ELR (cell line): Measurements from ENCODE around the gene NAT10.
A peak's percentile ranks its signal among the peaks of the same experiment; 100 is the strongest.

Experiments used
- DNase-seq: peaks from one replicate; pipeline ENCODE4 v3.0.0-alpha.2; 2015; ENCODE audit warnings: low read depth

The NAT10 gene

DNA sequence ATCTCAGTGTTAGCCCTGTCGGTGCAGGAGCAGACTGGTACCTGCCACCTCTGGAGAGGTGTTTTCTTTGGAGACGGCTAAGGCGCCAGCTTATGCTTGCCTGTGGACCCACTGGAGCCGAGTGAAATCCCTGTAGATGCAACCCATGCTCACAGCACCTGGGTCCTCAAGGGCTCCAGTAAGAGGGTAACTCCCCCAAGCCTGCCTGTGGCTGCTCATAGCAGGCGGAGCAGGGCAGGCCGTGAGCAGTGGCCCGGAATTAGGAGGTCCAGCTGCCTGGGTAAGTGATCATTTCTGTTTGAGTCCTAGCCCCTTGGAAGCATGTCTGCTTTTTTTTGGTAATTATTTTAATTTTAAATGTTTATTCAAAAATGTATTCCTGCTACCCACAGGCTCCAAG, 43.8 kb downstream of the NAT10 start:
- no peak for DNase-seq

- DNase-seq, result peak; percentile 42
These were observed 44.4 kb downstream of the NAT10 start for GRCh38 chr11:34149786-34150185.

DNA sequence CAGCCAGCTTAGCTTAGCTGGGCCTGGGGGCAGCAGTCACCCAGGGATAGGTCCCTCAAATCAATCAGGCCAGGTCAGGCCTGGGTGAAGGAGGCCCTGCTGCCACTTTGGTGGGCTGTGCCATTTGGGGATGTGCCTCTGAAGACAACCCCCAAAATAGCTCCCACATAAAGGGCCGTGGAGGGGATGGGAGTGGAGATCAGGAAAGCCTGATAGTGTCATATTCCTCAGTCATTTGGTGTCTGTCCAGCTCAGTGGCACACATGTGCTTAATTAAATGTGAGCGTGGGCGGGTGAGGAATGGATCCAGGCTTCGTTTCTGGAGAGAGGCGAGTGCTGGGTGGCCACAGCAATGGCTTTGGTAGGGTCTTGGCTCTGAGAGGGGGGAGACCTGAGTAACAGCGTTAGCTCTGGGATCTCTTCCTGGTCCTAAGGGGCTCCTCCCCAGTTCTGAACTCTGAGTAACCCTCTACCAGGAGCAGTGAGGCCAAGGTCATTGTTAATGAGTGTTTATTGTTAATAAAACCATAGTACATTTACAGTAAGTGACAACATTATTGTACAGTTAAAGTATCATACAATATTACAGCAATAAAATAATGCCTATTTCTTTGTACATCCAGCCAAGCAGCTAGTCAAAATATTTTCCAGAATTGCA, 45.2 kb downstream of the NAT10 start:
- no peak for DNase-seq

DNA sequence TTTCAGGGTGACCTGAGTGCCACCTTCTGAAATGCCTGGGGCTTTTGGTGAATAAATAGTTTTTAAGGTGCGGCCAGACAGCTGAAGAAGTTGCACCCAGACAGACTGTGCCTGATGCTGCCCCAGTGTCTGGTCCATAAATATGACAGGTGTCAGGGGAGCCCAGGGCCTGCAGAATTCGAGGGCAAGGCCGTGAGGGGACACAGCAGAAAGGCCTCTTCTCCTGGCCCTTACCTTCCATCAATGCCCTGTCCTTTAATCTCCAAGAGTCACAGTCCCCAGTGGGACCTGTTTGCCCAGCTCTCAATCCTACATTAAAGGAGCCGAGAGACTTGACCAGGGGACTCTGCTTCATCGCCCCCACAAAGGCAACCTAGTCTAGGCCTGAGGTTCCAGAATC, 45.7 kb downstream of the NAT10 start:
- no peak for DNase-seq

DNA sequence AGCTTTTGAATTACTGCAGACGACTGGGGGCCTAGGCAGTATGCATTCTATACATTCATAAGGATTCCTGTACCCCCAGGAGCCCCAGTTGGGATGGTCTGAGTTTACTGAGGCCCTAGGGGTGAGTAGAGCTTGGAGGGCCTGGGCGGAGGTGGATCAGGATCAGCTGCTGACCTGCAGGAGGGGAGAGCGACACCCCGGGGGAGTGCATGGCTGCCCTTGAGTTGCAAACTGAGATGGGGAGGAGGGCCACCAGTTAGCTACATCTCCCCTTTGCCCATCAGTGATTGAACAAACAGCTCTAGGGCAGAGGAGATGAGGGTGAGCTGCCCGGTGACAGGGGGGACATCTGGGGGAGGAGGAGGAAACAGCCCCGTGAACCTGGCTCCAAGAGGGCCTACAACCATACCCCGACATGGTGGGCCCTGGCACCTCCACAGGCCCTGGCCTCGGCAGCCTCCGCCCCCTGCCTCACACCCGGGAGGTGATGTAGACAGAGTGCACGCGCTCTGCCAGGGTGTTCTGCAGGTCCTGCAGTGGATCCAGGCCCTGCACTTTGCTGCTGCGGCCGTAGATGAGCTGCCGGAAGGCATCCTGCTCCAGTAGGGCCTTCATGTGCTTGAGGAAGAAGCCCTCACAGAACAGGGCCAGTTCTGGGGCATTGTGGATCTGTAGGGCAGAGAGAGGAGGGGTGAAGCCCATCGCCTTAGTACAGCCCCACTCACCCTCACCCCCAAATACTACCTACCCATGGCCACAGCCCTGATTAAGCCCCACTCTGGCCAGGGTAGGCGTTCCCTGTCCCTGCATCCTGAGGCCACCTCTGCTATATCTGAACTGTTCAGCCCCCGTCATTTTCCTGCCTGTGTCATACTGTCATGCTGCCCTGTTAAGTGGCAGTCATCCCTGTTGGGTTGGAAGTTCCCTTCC, 46.8 kb downstream of the NAT10 start:
- no peak for DNase-seq

- DNase-seq, result no peak
These were observed 48.8 kb downstream of the NAT10 start for GRCh38 chr11:34154059-34154875.

DNA sequence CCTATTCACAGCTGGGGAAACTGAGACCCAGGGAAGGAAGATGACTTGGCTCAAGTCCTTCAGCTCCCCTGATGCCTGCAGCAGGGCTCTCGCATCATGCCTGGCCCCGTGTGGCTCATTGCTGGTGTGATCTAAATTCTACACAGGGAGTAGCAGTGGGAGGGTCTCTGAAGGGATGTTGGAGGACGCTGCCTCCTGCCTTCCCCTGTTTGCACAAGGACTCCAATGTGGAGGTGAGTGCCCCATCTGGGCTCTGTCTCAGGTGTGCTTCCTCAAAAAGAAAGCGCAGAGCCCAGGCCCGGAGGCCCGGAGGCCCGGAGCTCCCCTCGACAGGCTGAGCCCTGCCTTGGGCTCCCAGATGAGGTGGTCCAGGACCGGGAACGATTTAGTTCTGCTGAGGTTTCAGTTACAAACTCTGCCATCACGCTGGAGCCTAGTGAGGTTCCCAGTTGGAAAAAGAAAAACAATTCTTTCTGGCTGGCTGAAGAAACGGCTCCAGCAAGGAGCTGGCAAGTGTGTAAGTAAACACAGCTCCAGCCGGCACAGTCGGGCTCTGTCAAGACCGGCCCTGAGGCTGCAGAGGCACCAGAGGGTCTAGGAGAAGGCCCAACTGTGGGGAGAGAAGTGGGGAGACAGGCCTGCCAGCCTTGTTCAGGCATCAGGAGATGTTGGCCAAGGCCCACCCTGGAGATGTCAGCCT, 49.8 kb downstream of the NAT10 start:
- DNase-seq, result no peak

DNA sequence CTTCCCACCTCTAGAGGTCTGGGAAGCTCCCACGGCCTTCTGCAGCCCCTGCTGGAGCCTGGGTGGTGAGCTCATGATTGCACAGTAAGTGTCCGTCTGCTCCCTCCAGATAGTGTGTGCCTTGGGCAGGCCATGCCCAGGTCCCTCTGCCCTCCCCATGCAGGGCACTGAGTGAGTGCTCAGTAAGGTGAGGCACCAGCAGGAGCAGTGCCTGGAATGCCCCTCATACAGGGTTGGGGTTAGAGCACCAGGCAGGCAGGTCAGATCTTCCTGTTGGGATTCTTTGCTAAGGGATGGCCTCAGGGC, 50.3 kb downstream of the NAT10 start:
- no peak for DNase-seq

DNA sequence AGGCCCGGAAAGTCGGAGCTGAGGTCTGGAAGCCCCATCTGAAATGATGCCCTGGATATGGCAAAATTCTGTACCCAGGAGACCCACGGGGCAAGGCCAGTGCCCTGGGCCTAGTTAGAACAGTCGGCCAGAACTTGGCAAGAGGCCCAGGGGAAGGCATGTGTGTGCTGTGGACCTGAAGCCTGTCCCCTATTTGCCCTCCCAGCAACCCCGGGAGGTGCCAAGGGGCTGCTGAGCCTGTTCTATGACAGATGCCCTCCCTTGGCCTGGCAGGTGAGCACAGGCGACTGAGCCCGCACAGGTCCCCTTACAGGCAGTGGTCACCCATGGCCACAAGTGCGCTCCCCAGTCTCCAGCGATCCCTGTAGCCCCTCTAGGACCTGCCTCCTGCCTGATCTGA, 51.7 kb downstream of the NAT10 start:
- no peak for DNase-seq

DNA sequence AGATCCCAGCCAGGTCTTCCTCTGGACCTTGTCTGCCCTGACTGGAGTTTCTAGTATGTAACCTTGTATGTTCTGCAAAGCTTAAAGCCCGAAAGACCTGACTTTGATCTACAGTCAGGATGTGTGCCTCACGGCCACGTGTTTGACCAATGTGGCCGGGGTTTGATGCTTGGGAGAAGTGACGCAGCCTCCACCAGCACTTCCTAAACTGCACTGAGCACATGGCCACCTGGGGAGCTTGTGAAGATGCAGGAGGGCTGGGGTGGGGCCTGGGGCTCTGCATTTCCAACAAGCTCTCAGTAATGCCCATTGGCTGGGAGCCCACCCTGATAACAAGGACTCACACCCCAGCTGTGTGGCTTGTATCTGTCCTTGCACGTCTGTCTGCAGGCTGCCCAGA, 53.2 kb downstream of the NAT10 start:
- DNase-seq, result no peak

- DNase-seq, result no peak
These were observed 54.8 kb downstream of the NAT10 start for GRCh38 chr11:34160049-34160721.

GRCh38 chr11:34160791-34161190, 55.4 kb downstream of the NAT10 start:
- no peak for DNase-seq

DNA sequence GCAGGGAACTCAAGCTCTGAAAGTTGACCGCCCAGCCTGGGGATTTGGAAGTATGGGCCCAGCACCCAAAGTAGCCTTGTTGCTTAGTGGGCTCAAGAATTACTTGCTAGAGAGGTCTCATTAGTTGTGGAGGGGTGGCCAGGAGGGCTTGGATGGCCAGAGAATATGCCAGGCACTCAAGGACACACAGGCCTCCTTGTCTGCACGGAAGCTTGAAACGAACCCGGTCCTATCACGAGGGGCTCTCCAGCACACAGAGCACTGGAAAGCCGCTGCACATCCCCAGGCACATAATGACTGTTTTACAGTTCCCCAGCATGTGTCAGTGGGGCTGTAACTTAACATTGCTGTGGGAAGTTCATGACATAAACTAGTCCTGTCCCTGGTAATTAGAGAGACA, 55.9 kb downstream of the NAT10 start:
- no peak for DNase-seq

DNA sequence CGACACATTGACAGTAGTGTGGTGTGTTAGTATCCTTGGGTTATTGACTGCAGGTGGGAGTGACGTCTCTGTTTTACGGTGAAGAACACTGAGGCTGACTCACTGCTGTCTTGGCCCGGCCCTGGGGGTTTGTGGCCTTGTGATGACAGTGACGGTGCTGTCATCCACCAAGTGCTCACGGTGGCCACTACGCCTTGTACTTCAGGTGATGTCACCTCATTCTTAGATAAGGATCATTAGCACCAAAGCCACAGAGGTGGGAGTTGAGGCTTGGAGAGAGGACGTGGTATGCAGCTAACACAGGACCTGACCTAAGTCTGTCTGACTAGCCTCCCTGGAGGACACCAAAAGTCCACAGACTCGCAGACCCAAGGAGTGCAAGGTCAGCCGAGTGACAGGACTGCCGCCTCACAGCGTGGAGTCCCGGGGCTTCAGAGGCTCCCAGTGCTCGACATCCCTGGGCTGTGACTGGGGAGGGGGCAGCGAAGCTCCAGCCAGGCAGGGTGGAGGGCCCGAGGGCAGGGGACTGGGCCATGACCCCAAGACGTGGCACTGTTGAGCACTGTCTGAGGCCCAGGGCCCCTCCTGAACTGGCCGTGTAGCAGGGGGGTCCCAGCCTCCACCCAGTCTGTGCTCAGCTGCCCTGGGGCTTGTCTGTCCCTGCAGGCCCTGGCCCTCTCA, 56.5 kb downstream of the NAT10 start:
- DNase-seq, result peak; percentile 45

DNA sequence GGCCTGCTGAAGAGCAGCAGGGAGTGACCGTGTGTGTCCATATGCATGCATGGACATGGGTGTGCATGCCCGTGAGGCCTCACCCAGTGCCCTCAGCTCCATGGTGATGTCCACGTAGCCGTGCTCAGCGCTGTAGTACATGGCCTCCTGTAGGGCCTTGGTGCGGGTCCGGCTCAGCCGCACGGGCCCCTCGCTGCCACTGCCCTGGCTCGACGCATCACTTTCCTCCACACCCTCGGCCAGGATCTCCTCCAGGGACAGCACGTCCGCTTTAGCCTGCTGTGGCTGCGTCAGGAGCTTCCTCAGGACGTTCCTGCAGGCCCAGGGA, 57.0 kb downstream of the NAT10 start:
- DNase-seq, result no peak

DNA sequence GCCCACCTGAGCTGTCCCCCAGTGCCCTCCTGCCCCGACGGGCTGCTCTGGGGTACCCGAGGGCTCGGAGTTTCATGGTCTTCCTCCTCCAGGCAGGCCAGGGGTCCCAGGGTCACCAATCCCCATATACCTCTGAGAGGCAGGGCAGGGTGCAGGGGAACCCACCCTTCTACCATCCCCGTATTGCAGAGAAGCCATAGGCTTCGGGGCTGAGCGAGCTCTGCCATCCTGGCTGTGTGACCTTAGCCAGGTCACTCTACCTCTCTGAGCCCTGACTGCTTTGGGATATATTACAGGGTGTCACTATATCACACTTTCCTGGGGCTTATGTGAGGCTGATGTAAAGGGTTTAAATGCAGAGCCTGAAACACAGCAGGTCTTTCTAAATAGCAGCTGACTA, 57.4 kb downstream of the NAT10 start:
- DNase-seq, result no peak

DNA sequence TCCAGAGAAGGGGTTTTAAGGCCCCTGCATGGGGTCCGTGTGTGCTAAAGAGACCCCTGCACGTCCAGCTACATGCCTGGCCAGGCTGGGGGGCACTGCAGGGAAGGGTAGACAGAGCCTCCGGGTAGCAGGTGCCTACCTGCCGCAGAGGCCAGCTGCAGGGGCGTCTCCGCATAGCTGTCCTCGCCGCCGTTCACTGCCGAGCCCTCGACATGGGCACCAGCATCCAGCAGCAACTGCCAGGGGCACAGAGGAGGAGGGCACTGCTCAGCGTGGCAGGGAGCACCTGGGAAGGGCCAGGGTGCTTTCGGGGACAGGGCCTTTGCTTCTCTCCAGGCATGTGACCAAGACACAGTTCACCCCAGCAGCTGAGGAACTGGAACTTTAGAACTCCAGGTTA, 59.7 kb downstream of the NAT10 start:
- no peak for DNase-seq

DNA sequence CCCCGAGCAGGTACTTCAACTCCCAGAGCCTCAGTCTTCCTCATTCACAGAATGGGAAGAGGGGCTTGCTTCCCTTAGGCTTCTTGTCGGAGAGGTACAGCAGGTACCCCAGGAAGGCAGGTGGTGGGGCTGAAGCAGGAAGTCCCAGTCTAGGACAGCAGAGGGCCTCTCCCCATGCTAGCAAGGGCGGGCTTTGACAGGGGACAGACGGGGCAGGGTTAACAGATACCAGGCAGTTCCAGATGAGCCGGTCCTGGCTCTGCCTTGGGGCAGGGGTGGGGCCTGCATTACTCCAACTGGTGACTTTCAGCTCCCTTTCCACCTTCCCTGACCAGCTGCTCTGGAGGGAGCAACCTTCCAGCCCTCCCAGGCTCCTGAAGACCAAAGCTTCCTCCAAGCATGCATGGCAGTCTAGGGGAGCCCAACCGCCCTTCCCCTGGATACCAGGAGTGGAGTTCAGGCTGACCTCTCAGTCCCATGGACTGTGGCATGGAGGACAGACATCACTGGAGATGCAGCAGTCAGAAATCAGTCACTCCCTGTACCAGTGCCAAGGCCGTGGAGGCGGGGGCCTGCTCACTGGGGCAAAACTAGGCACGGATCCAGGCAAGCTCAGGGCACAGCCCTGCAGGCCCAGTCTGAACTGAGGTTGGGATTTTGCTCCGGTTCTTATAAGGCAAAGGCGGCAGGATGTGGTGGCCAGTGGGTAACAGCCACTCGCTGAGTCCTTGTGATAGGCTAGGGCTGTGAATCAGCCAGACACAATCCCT, 60.5 kb downstream of the NAT10 start:
- DNase-seq, result no peak

DNA sequence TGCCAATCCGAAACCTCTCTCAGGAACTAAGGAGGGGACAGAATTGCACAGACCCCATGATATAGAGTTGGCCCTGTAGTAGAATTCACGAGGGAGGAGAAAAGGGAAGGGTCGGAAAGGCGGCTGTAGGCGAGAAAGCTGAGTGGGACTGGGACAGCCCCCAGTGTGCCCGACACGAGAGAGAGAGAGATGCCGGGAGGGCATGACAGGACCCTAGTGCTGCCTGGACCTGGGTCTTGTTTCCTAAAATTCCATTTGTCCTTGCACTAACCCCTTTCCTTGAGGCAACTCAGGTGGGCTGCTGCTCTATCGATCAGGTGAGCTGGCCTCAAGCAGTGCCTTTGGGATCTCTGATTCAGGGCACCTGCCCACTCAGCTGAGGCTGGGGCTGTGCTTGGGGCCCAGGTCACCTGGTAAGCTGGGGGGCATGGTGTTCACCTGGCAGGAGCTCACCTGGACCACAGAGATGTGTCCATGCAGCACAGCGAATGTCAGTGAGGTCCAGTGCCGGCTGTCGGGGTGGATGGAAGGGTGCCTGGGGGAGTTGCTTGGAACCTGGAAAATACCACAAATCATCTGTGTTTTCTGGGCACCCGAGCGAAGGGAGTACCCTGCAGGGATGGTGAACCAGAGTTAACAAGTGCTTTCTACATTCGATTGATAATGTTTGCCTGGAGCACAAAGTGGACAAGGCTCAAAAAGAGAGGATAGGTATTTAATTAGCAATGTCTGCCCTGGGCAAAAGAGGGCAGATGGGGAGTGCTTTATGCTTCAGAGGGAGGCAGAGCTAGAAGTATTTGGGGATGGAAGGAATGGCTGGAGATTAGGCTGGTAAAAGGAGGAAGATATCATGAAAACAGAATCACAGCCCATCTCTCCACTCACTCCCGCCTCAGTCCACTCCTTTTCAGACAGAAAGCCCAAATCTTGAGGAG, 61.6 kb downstream of the NAT10 start:
- no peak for DNase-seq
